GM12878 (cell line): ENCODE data around the gene PLVAP. TPM values are rescaled to one million over a fixed set of nuclear protein-coding genes. Genes with fewer than 3 reads are reported as not detected.

ENCODE experiments used
- ATAC-seq: fragments of 200-7000 bp; cut with Tn5 transposase; 3 replicates; pipeline ENCODE4 v1.9.1; 2020; ENCODE audit warnings: mild to moderate bottlenecking, moderate library complexity
- BruUV-seq: library from RNA; stranded (reverse); fragments of 400-500 nt; replicated peaks from 2 replicates; lab custom pipeline; 2021; lab: Mats Ljungman, UMichigan
- CTCF ChIA-PET: fragments of 300-600 bp; sonication (Branson Sonifier 250); formaldehyde crosslinking; extraction: SDS; loops from one replicate; lab custom pipeline; 2021; ENCODE audit warnings: inconsistent platforms; lab: Yijun Ruan, JAX
- POLR2A ChIA-PET: fragments of 350-600 bp; formaldehyde crosslinking; extraction: SDS; loops from one replicate; lab custom pipeline; 2021; ENCODE audit warnings: inconsistent platforms; lab: Charles Lee
- RAD21 ChIA-PET: fragments of 300-600 bp; sonication (Branson Sonifier 250); formaldehyde crosslinking; loops from one replicate; lab custom pipeline; 2023; ENCODE audit warnings: antibody characterized with exemption; ENCODE audit not compliant: unreplicated experiment; lab: Charles Lee
- SMC1A ChIA-PET: fragments of 300-600 bp; sonication (Branson Sonifier 250); formaldehyde crosslinking; loops from one replicate; lab custom pipeline; 2023; ENCODE audit not compliant: unreplicated experiment, uncharacterized antibody; lab: Charles Lee
- DNase-seq: peaks from one replicate; pipeline ENCODE4 v3.0.0-alpha.2; 2011; ENCODE audit warnings: low read depth, low spot score
- FAIRE-seq: peaks from 3 replicates; lab custom pipeline; 2011; peaks lifted over from hg19 to GRCh38; lab: Jason Lieb, UNC
- H2AFZ ChIP-seq: 2 replicates; pipeline ENCODE4 v1.6.0; 2011; ENCODE audit warnings: low read depth, low read length, control low read depth; ENCODE audit not compliant: control insufficient read depth
- H3K27ac ChIP-seq: 2 replicates; pipeline ENCODE4 v1.5.1; 2011; ENCODE audit warnings: control low read depth; ENCODE audit not compliant: control insufficient read depth, insufficient read depth
- H3K27me3 ChIP-seq, 2 experiments: replicated peaks in 1 of 2; 2 replicates each; pipeline versions ENCODE4 v1.6.0 to v1.6.1; 2011; ENCODE audit warnings: low read length in 1 of 2; ENCODE audit not compliant: control insufficient read depth in 2 of 2, insufficient read depth in 2 of 2
- H3K36me3 ChIP-seq, 2 experiments: 2 replicates each; pipeline ENCODE4 v1.5.1; 2011; ENCODE audit warnings: low read length in 1 of 2; ENCODE audit not compliant: control insufficient read depth in 2 of 2, insufficient read depth in 2 of 2
- H3K4me1 ChIP-seq: 2 replicates; pipeline ENCODE4 v1.6.1; 2011; ENCODE audit warnings: mild to moderate bottlenecking, low read length, moderate library complexity, mixed read lengths; ENCODE audit not compliant: control insufficient read depth, insufficient read depth
- H3K4me2 ChIP-seq: 2 replicates; pipeline ENCODE4 v1.6.0; 2011; ENCODE audit warnings: control low read depth; ENCODE audit not compliant: control insufficient read depth, insufficient read depth
- H3K4me3 ChIP-seq: fragments of 200-600 bp; sonication (generic); 2 replicates; pipeline ENCODE4 v1.5.1; 2016
- H3K79me2 ChIP-seq: 2 replicates; pipeline ENCODE4 v1.6.0; 2011; ENCODE audit warnings: low read length; ENCODE audit not compliant: control insufficient read depth, insufficient read depth
- H3K9ac ChIP-seq: 2 replicates; pipeline ENCODE4 v1.8.0; 2011; ENCODE audit warnings: low read length, control low read depth, mixed read lengths; ENCODE audit not compliant: control insufficient read depth, insufficient read depth
- H3K9me3 ChIP-seq: replicated peaks from 3 replicates; pipeline ENCODE4 v1.5.1; 2011; ENCODE audit warnings: mild to moderate bottlenecking, low read length; ENCODE audit not compliant: control insufficient read depth, insufficient read depth
- H4K20me1 ChIP-seq: 2 replicates; pipeline ENCODE4 v1.6.0; 2011; ENCODE audit not compliant: control insufficient read depth, insufficient read depth
- CREB1 ChIP-seq: IDR thresholded peaks from 2 replicates; pipeline ENCODE4 v1.6.1; 2012; ENCODE audit warnings: low read depth, mild to moderate bottlenecking, inconsistent platforms
- EZH2 ChIP-seq: IDR thresholded peaks from 2 replicates; pipeline ENCODE4 v1.6.1; 2012; ENCODE audit warnings: low read depth, mild to moderate bottlenecking, control low read depth, inconsistent platforms, low read length, borderline replicate concordance; ENCODE audit not compliant: control insufficient read depth
- IRF4 ChIP-seq: IDR thresholded peaks from 2 replicates; pipeline ENCODE4 v1.6.1; 2011; ENCODE audit warnings: low read depth, low read length
- MTA3 ChIP-seq: IDR thresholded peaks from 2 replicates; pipeline ENCODE4 v1.6.1; 2012; ENCODE audit warnings: low read length, inconsistent platforms, borderline replicate concordance
- MYB ChIP-seq: fragments of 150-350 bp; IDR thresholded peaks from 2 replicates; pipeline ENCODE4 v1.6.1; 2014; ENCODE audit warnings: mild to moderate bottlenecking, low read depth, low read length, borderline replicate concordance
- MYC ChIP-seq: IDR thresholded peaks from 2 replicates; pipeline ENCODE4 v1.6.1; 2011; ENCODE audit warnings: mild to moderate bottlenecking, low read length, moderate library complexity, inconsistent platforms; ENCODE audit not compliant: insufficient read depth, insufficient replicate concordance, insufficient read length, severe bottlenecking
- NFYB ChIP-seq: IDR thresholded peaks from 2 replicates; pipeline ENCODE4 v1.6.1; 2011; ENCODE audit warnings: low read depth, mild to moderate bottlenecking, low read length, improper control_type of control experiment, moderate library complexity; ENCODE audit not compliant: insufficient read depth
- RCOR1 ChIP-seq: conservative IDR thresholded peaks from 2 replicates; pipeline ENCODE4 v1.6.1; 2012; ENCODE audit warnings: low read depth, low read length, improper control_type of control experiment
- RFX5 ChIP-seq: IDR thresholded peaks from 2 replicates; pipeline ENCODE4 v1.6.1; 2011; ENCODE audit warnings: low read depth, low read length, improper control_type of control experiment
- SIN3A ChIP-seq: IDR thresholded peaks from 2 replicates; pipeline ENCODE4 v1.6.1; 2012; ENCODE audit warnings: low read depth, low read length, improper control_type of control experiment
- SMC3 ChIP-seq: IDR thresholded peaks from 2 replicates; pipeline ENCODE4 v1.6.1; 2011; ENCODE audit warnings: low read length, improper control_type of control experiment, borderline replicate concordance
- SPI1 ChIP-seq: IDR thresholded peaks from 2 replicates; pipeline ENCODE4 v1.6.1; 2011; ENCODE audit warnings: low read depth, mild to moderate bottlenecking, low read length, moderate library complexity, borderline replicate concordance; ENCODE audit not compliant: insufficient read depth
- TBL1XR1 ChIP-seq: IDR thresholded peaks from 2 replicates; pipeline ENCODE4 v1.6.1; 2012; ENCODE audit warnings: low read depth, low read length, improper control_type of control experiment
- USF1 ChIP-seq: IDR thresholded peaks from 2 replicates; pipeline ENCODE4 v1.6.1; 2011; ENCODE audit warnings: borderline replicate concordance, low read depth, mild to moderate bottlenecking, moderate library complexity, mixed read lengths, low read length; ENCODE audit not compliant: insufficient read depth; ENCODE audit errors: extremely low read length
- ZNF384 ChIP-seq: IDR thresholded peaks from 2 replicates; pipeline ENCODE4 v1.6.1; 2012; ENCODE audit warnings: low read depth, mild to moderate bottlenecking, low read length, improper control_type of control experiment, borderline replicate concordance
- WGBS: methylation state at CpG from one replicate; pipeline ENCODE4 v1.1.6; 2016; ENCODE audit warnings: low lambda C conversion rate; ENCODE audit not compliant: insufficient replicate concordance, insufficient coverage; ENCODE audit errors: missing lambda C conversion rate; 5-methylcytosine and 5-hydroxymethylcytosine counted together
- in situ Hi-C: fragments of 300-500 bp; cut with MboI; formaldehyde crosslinking; loops from 9 replicates; pipeline ENCODE4 v1.14.3; 2018; ENCODE audit warnings: mixed read lengths
- intact Hi-C: fragments of 100-400 bp; cut with micrococcal nuclease; formaldehyde crosslinking; loops from one replicate; pipeline ENCODE4 v1.14.2; 2022; ENCODE audit not compliant: unreplicated experiment
- polyA plus RNA-seq, 11 experiments: library from polyadenylated mRNA; depleted of rRNA in 4 of 11; unstranded in 6 of 11; stranded (reverse) in 5 of 11; fragments of >200 nt; fragmentation: Nextera tagmentation in 4 of 11; fragmentation: Illumina TruSeq in 1 of 11; extraction: Ambion mirVana in 4 of 11; extraction: Trizol in 1 of 11; gene quantifications; 1 replicate in 1 of 11; 2 replicates in 10 of 11; pipeline versions ENCODE4 v1.2.1 to v1.2.3, GENCODE V29; 2011 to 2016; ENCODE audit warnings: inconsistent platforms in 2 of 11, missing spikeins in 2 of 11, low read depth in 1 of 11
- total RNA-seq, 4 experiments: library from RNA; depleted of rRNA in 3 of 4; stranded (reverse); fragments of >200 nt in 3 of 4; fragmentation: Illumina TruSeq in 1 of 4; extraction: Trizol in 1 of 4; gene quantifications; 2 replicates each; pipeline versions ENCODE4 v1.2.1 to v1.2.3, GENCODE V29; 2013 to 2021
- TF ChIP-seq, protein P1 (sequence below): fragments of 450-650 bp; IDR thresholded peaks from 2 replicates; pipeline ENCODE4 v1.6.1; 2018; ENCODE audit warnings: mild to moderate bottlenecking, low read depth, moderate library complexity; ENCODE audit not compliant: partially characterized antibody
- TF ChIP-seq, protein P2 (sequence below): IDR thresholded peaks from 2 replicates; pipeline ENCODE4 v1.6.1; 2011; ENCODE audit warnings: low read depth, low read length, improper control_type of control experiment, borderline replicate concordance
- TF ChIP-seq, protein P3 (sequence below): IDR thresholded peaks from 2 replicates; pipeline ENCODE4 v1.6.1; 2012; ENCODE audit warnings: low read depth, low read length, improper control_type of control experiment

Gene PLVAP
- total and polyA plus RNA-seq, 10 of the 15 experiments (the other 5 are each of a cell fraction or from before 2014, with no cell fraction given), result 0.03 to 0.54 (median 0.06) TPM; not detected in 4

GRCh38 chr19:17339088-17339741 lies 37.9 kb downstream of the PLVAP start:
- Histone ChIP-seq H3K4me1 (peaks cover 16% of the 10 kb centered on the region), H3K79me2 (peaks cover 6% of the 10 kb centered on the region), H3K9ac (no peak overlapping the region), H3K9me3 (no peaks in the 10 kb centered on the region), H2AFZ (no peak overlapping the region), H3K27me3 (no peaks in the 10 kb centered on the region), H3K36me3 (no peaks in the 10 kb centered on the region; a peak in 2 of 4 replicates), H4K20me1 (no peaks in the 10 kb centered on the region), H3K27ac (no peak overlapping the region), H3K4me3 (no peak overlapping the region), H3K4me2 (peak overlapping the region; percentile 100; the same call in 1 of the 2 replicates)
- no TSS peak for BruUV-seq
- in situ Hi-C loops, result no loop called here
- DNase-seq (no peak), ATAC-seq (no peak), FAIRE-seq (no peak)
- TF ChIP-seq ZNF384 (no peak), RCOR1 (no peak), TBL1XR1 (no peak), MTA3 (no peak), SPI1 (no peak), USF1 (no peak), SMC3 (no peak), EZH2 (no peak), IRF4 (no peak), SIN3A (no peak), NFYB (no peak), CREB1 (no peak), RFX5 (no peak), MYB (no peak), MYC (no peak)
- TF ChIP-seq, protein P1, sequence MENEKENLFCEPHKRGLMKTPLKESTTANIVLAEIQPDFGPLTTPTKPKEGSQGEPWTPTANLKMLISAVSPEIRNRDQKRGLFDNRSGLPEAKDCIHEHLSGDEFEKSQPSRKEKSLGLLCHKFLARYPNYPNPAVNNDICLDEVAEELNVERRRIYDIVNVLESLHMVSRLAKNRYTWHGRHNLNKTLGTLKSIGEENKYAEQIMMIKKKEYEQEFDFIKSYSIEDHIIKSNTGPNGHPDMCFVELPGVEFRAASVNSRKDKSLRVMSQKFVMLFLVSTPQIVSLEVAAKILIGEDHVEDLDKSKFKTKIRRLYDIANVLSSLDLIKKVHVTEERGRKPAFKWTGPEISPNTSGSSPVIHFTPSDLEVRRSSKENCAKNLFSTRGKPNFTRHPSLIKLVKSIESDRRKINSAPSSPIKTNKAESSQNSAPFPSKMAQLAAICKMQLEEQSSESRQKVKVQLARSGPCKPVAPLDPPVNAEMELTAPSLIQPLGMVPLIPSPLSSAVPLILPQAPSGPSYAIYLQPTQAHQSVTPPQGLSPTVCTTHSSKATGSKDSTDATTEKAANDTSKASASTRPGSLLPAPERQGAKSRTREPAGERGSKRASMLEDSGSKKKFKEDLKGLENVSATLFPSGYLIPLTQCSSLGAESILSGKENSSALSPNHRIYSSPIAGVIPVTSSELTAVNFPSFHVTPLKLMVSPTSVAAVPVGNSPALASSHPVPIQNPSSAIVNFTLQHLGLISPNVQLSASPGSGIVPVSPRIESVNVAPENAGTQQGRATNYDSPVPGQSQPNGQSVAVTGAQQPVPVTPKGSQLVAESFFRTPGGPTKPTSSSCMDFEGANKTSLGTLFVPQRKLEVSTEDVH, result no peak
- TF ChIP-seq, protein P2, sequence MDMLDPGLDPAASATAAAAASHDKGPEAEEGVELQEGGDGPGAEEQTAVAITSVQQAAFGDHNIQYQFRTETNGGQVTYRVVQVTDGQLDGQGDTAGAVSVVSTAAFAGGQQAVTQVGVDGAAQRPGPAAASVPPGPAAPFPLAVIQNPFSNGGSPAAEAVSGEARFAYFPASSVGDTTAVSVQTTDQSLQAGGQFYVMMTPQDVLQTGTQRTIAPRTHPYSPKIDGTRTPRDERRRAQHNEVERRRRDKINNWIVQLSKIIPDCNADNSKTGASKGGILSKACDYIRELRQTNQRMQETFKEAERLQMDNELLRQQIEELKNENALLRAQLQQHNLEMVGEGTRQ, result no peak
- TF ChIP-seq, protein P3, sequence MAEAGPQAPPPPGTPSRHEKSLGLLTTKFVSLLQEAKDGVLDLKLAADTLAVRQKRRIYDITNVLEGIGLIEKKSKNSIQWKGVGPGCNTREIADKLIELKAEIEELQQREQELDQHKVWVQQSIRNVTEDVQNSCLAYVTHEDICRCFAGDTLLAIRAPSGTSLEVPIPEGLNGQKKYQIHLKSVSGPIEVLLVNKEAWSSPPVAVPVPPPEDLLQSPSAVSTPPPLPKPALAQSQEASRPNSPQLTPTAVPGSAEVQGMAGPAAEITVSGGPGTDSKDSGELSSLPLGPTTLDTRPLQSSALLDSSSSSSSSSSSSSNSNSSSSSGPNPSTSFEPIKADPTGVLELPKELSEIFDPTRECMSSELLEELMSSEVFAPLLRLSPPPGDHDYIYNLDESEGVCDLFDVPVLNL, result no peak
- ChIA-PET RAD21 (interaction anchor here (0.6 kb wide), 1 partner anchor 12 kb away, joined by 3 read pairs; no protein-coding TSS in a partner anchor), SMC1A (no interaction called here), CTCF (interaction anchor here (1.3 kb wide), 1 partner anchor 53 kb away, joined by 3 read pairs; no protein-coding TSS in a partner anchor), POLR2A (interaction anchor here (1.0 kb wide), 1 partner anchor 46 kb away, joined by 3 read pairs; no protein-coding TSS in a partner anchor)
- intact Hi-C loops, result loop anchor here (5.0 kb wide), 1 partner anchor 47 kb away; no protein-coding TSS in a partner anchor
- 88% methylated on average over 26 of the region's 34 CpGs for WGBS
